SK-N-MC (cell line): ENCODE results near the gene MYO16.

ENCODE experiments used
- DNase-seq: peaks from one replicate; pipeline ENCODE4 v3.0.0-alpha.2; 2011; ENCODE audit warnings: low read depth, low spot score
- H3K27ac ChIP-seq: fragments of 200-600 bp; sonication (generic); 2 replicates; pipeline ENCODE4 v1.5.1; 2016; ENCODE audit warnings: mixed run types
- H3K36me3 ChIP-seq: fragments of 200-600 bp; sonication (generic); 2 replicates; pipeline ENCODE4 v1.6.1; 2017; ENCODE audit warnings: antibody characterized with exemption, low read length, mixed read lengths; ENCODE audit not compliant: insufficient read depth
- H3K4me3 ChIP-seq: fragments of 200-600 bp; sonication (generic); 2 replicates; pipeline ENCODE4 v1.5.1; 2016
- H3K9ac ChIP-seq: fragments of 200-600 bp; sonication (generic); 2 replicates; pipeline ENCODE4 v1.8.0; 2017; ENCODE audit warnings: mixed run types, mixed read lengths; ENCODE audit not compliant: insufficient read length
- H3K9me3 ChIP-seq: fragments of 200-600 bp; sonication (generic); 2 replicates; pipeline ENCODE4 v1.6.1; 2017; ENCODE audit warnings: low read depth, mild to moderate bottlenecking, antibody characterized with exemption, low read length, moderate library complexity, mixed read lengths
- EZH2 ChIP-seq: fragments of 200-600 bp; sonication (generic); IDR thresholded peaks from one replicate; pipeline ENCODE4 v1.6.1; 2017; ENCODE audit warnings: antibody characterized with exemption
- FOXP2 ChIP-seq: optimal IDR thresholded peaks from 2 replicates; pipeline ENCODE3; 2011; ENCODE audit warnings: mild to moderate bottlenecking, moderate library complexity; ENCODE audit not compliant: insufficient read depth; ENCODE audit errors: extremely low read length, control extremely low read depth
- POLR2AphosphoS5 ChIP-seq: IDR thresholded peaks from 2 replicates; pipeline ENCODE4 v1.6.1; 2012; ENCODE audit warnings: mild to moderate bottlenecking, low read depth, low read length, borderline replicate concordance

MYO16 gene

DNA sequence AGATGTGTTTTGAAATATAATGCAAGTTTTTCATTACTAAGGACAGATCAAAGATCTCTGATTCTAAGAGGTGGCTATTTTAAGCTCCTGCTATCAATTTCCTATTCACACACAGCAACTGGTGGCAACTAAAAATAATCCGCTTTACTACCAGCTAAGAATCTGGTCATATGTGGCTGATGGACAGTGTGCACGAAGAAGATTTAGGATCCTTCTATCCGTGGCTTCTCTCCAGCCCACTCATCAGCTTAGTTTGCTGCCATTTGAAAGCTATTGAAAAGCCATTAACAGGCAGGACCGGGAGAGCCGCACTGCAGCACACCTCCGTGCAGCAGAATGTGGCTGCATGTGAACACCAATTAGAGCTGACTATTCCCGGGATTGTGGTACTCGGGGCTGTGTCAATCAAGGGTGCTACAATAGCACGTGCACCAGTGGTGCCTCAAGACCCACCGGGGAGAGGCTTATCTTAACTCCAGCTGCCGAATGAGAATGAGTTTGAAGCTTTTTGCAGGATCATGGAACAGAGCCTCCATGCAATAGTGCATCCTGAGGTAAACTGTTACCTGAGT is at the start of gene MYO16:
TSS of gene MYO16 (plus strand) at position 431 of the 572 bp plus-strand sequence. CDS start 234 bp downstream, outside the sequence.
- no peaks in the 10 kb centered on the region for H3K9me3 ChIP-seq
- no peak within 1 kb of the TSS for H3K9ac ChIP-seq
- no peak within 1 kb of the TSS for H3K27ac ChIP-seq
- no peak within 1 kb of the TSS for H3K4me3 ChIP-seq
- DNase-seq = no peak
- H3K36me3 ChIP-seq = no peaks in the 10 kb centered on the region
- TF ChIP-seq POLR2AphosphoS5 (no peak), FOXP2 (no peak), EZH2 (no peak)

DNA sequence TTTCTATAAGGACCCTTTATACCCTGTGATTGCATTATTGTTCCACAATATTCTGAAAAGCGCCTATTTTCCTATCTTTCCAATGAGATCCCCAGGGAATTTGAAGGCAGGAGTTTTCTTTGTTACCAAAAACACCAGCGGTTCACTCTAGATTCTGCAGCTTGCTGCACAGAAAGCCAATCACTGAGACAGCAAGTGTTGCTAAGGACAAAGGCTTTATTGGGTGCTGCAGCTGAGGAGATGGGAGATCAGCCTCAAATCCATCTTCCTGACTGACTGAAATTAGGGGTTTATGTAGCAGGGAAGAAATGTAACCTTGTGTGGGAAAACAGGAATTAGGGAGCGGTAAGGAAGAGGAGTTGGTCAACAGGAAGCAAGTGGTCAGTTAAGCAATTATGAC is 42.6 kb upstream of the MYO16 start:
- TF ChIP-seq POLR2AphosphoS5 = no peak
- TF ChIP-seq EZH2 = no peak
- no peak for TF ChIP-seq FOXP2
- H3K27ac ChIP-seq = no peak overlapping the region
- DNase-seq = no peak
- no peaks in the 10 kb centered on the region for H3K9me3 ChIP-seq
- no peaks in the 10 kb centered on the region for H3K36me3 ChIP-seq
- H3K9ac ChIP-seq = no peak overlapping the region
- no peak overlapping the region for H3K4me3 ChIP-seq

DNA sequence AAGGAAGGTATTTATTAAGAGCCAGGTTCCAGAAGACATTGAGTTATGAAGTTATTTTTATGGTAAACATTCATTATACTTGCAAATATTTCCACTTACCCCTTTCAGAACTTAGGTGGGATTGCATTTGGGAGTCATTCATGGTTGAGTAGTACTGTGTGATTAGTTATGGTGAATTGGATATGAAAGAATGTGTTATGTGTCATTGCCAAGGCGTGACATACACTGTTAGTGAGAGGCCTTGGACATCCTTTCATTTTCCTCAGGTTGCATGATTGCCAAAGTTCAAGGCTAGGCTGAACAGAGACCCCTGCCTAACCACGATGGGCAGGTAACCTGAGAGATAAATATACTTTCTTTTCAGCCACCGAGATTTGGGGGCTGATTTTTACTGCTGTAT is 40.9 kb upstream of the MYO16 start:
- no peak for DNase-seq
- TF ChIP-seq EZH2 = no peak
- no peak for TF ChIP-seq FOXP2
- TF ChIP-seq POLR2AphosphoS5 = no peak
- no peaks in the 10 kb centered on the region for H3K9me3 ChIP-seq

DNA sequence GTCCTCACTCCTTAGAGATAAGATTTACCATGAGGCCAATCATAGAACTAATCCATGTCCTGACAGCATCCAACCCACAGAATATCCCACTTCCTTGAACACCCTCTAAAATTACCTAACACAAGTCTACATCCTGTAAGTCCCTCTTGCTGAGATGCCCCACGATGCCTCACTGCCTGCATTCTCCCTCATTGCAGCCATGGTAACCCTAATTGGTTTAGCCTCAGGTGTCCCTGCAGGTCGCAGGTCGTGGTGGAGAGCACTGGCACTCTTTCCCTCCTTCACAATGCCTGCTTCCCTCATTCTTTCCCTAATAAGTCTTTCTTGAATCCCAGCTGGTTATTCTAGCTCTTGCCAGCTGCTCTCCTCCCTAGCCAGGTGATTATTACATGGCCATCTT is 35.3 kb upstream of the MYO16 start:
- Histone ChIP-seq H3K9me3 (no peaks in the 10 kb centered on the region), H3K9ac (no peak overlapping the region), H3K4me3 (no peak overlapping the region), H3K36me3 (no peaks in the 10 kb centered on the region), H3K27ac (no peak overlapping the region)
- TF ChIP-seq FOXP2 = no peak
- DNase-seq = no peak

More for the DNA sequence above, 40.9 kb upstream of the MYO16 start:
- H3K4me3 ChIP-seq = no peak overlapping the region
- H3K9ac ChIP-seq = no peak overlapping the region
- no peak overlapping the region for H3K27ac ChIP-seq
- no peaks in the 10 kb centered on the region for H3K36me3 ChIP-seq

DNA sequence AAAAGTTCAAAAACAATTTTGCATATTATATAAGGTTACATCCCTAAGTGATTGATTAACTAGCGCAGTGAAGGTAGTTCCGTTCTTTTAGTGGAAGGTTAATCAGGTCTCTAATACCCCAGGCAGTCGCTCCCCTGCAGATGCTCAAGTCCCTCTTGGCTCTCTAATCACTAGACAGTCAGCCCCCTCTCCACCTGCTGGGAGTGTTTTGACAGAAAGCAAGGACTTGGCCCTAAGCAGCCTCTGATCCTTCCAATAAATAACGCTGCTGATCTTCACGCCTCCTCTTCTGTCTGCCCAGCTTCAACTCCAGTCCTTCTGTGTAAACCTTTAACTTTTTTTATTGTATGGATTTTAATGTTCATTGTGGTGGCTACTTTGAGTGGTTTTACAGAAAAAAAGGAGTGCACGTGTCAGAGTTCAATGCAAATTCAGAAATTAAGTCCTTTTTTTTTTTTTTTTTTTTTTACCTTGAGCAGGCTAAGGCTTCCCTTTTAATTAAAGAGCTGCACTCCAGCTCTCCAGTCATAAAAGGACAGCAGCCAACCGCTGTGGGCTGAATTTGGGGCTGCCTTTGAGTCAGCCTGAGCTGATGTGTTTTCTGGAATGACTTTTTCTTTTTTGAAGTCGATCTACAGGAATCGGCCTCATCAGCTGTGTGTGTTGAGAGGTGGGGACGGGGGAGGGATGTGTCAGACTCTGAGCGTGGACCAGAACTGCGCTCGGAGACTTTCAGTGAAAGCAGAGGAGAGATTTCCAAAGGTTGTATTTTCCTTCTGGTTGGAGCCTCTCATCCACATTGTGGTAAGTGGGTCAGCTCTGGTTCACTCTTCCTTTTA is 33.8 kb upstream of the MYO16 start:
- no peak for DNase-seq
- H3K9ac ChIP-seq = no peak overlapping the region
- no peaks in the 10 kb centered on the region for H3K9me3 ChIP-seq
- TF ChIP-seq EZH2 = no peak
- no peak for TF ChIP-seq FOXP2
- no peak for TF ChIP-seq POLR2AphosphoS5
- H3K4me3 ChIP-seq = no peak overlapping the region
- H3K27ac ChIP-seq = no peak overlapping the region
- no peaks in the 10 kb centered on the region for H3K36me3 ChIP-seq

DNA sequence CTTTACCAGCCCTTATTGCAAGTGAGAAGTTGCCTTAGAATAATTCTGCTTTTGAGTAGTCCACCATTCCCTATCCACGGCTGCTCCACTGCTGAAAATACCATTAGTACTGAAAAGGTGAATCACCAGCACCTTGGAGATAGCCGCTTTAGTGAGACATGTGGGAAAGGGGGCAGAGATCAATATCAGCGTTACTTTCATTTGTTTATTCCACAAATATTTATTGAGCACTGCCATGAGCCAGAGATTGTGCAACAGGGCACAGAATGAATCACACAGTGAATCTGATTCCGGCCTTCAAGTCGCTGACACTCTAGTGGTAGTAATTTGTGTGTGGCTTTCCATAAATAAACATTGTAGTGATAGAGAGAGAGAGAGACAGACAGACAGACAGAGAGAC is 31.5 kb upstream of the MYO16 start:
- Histone ChIP-seq H3K4me3 (no peak overlapping the region), H3K27ac (no peak overlapping the region), H3K9me3 (0 out of 2 replicates have a peak, but pooled peaks cover 4% of the 10 kb centered on the region), H3K36me3 (no peaks in the 10 kb centered on the region), H3K9ac (no peak overlapping the region)
- TF ChIP-seq EZH2 (no peak), POLR2AphosphoS5 (no peak), FOXP2 (no peak)
- no peak for DNase-seq

DNA sequence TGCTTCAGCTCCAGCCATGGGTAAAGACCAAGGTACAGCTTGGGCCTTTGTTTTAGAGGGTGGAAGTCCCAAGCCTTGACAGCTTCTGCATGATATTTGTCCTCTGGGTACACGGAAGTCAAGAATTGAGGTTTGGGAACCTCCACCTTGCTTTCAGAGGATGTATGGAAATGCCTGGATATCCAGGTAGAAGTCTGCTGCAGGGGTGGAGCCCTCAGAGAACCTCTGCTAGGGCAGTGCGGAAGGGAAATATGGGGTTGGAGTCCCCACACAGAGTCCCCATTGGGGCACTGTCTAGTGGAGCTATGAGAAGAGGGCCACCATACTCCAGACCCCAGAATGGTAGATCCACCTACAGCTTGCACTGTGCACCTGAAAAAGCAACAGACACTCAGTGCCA is 23.0 kb upstream of the MYO16 start:
- no peak for DNase-seq
- no peak overlapping the region for H3K27ac ChIP-seq
- H3K36me3 ChIP-seq = no peaks in the 10 kb centered on the region
- no peak overlapping the region for H3K9ac ChIP-seq
- 0 out of 2 replicates have a peak, but pooled peaks cover 4% of the 10 kb centered on the region for H3K9me3 ChIP-seq
- no peak overlapping the region for H3K4me3 ChIP-seq
- no peak for TF ChIP-seq FOXP2
- no peak for TF ChIP-seq POLR2AphosphoS5
- TF ChIP-seq EZH2 = no peak

DNA sequence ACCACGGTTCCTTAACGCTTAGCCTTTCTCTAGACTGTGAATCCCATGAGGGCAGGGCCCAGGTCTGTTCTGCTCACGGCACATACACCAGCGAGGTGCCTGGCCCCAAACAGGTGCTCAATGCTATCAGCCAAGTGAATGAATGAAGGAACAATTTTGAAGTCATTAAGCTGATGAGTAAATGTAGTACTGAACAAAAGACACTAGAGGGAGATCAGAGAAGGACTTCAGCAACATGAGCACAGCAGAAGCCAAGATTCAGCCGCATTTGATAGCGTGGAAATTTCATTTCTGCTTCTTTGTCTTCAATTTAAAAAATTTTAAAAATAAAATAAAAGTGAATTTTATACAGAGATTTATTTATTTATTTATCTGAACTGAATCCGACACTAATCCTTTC is 20.1 kb upstream of the MYO16 start:
- Histone ChIP-seq H3K9ac (no peak overlapping the region), H3K9me3 (no peaks in the 10 kb centered on the region), H3K4me3 (no peak overlapping the region), H3K27ac (no peak overlapping the region), H3K36me3 (no peaks in the 10 kb centered on the region)
- peak; percentile 34 for DNase-seq
- no peak for TF ChIP-seq FOXP2
- TF ChIP-seq POLR2AphosphoS5 = no peak
- TF ChIP-seq EZH2 = no peak

DNA sequence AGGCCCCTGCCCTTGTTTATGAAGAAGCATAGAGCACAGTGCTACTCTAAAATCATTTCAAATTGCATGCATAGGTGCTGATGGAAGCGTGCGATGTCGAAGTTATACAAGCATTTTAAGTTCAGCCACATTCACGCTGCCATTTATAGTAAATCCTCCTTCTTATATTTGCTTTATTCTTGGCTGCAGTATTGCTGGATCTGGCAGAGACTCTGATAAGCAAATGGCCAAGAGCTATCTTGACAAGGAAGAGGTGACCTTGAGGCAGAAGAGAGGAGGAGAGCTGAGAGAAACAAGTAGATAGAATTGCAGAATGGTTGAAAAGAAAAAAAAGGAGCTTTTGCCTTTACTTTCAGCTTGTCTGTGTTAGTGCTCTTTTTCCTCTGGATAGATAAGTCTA is 18.9 kb upstream of the MYO16 start:
- no peaks in the 10 kb centered on the region for H3K9me3 ChIP-seq
- no peak for TF ChIP-seq POLR2AphosphoS5
- no peak for TF ChIP-seq FOXP2
- no peak for TF ChIP-seq EZH2
- no peak for DNase-seq
- H3K4me3 ChIP-seq = no peak overlapping the region
- H3K36me3 ChIP-seq = no peaks in the 10 kb centered on the region
- H3K27ac ChIP-seq = no peak overlapping the region
- H3K9ac ChIP-seq = no peak overlapping the region
